ENCODE data around the gene SMS.

SMS gene

DNA sequence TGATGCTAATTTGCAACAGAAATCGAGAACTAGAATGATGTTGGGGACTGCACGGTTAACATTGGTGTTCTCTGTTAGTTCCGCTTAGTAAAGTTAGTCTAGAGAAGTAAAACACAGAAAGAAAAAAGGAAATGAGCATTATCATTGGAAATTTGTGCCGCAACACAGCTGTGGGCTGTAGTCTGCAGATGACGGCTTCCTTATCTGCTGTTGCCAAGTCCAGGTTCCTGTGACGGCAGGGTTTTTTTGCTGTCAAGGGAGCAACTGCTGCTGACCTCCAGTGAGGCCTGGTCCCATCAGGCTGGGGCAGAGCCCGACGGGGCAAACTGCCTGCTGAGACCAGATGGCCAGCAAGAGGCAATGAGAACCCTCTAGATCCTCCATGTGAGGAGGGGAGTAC is 52.8 kb downstream of the SMS start:
- no peak overlapping the region for H3K27ac ChIP-seq (ENCODE audit: low read depth, low read length)
- no peaks in the 10 kb centered on the region for H3K9me3 ChIP-seq (ENCODE audit: insufficient read depth, low read length)
- H2AFZ ChIP-seq (ENCODE audit: low read depth, low read length, severe bottlenecking), result no peak overlapping the region
- H3K4me2 ChIP-seq (ENCODE audit: low read depth, low read length, poor library complexity, severe bottlenecking), result no peak overlapping the region
- no peak overlapping the region for H3K4me3 ChIP-seq (ENCODE audit: insufficient read depth, low read length, poor library complexity, severe bottlenecking)
- H3K27me3 ChIP-seq (ENCODE audit: low read length), result no peaks in the 10 kb centered on the region
- no peaks in the 10 kb centered on the region for H3K79me2 ChIP-seq (ENCODE audit: insufficient read depth, low read length)
- TF ChIP-seq, protein P1, sequence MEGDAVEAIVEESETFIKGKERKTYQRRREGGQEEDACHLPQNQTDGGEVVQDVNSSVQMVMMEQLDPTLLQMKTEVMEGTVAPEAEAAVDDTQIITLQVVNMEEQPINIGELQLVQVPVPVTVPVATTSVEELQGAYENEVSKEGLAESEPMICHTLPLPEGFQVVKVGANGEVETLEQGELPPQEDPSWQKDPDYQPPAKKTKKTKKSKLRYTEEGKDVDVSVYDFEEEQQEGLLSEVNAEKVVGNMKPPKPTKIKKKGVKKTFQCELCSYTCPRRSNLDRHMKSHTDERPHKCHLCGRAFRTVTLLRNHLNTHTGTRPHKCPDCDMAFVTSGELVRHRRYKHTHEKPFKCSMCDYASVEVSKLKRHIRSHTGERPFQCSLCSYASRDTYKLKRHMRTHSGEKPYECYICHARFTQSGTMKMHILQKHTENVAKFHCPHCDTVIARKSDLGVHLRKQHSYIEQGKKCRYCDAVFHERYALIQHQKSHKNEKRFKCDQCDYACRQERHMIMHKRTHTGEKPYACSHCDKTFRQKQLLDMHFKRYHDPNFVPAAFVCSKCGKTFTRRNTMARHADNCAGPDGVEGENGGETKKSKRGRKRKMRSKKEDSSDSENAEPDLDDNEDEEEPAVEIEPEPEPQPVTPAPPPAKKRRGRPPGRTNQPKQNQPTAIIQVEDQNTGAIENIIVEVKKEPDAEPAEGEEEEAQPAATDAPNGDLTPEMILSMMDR (IDR thresholded peaks at IDR 0.05; ENCODE audit: insufficient read depth, low read length, poor library complexity, severe bottlenecking), result no peak
- TF ChIP-seq EZH2phosphoT487 (conservative IDR thresholded peaks at IDR 0.05; ENCODE audit: low read length), result no peak
- H3K9me2 ChIP-seq (replicated peaks; ENCODE audit: insufficient read depth, low read length), result no peaks in the 10 kb centered on the region
- no peaks in the 10 kb centered on the region for H3K36me3 ChIP-seq (ENCODE audit: low read length)
- no peaks in the 10 kb centered on the region for H4K20me1 ChIP-seq (ENCODE audit: low read depth, low read length)
- H3F3A ChIP-seq (ENCODE audit: insufficient read depth), result no peaks in the 10 kb centered on the region
- H3K9ac ChIP-seq (ENCODE audit: low read length), result no peak overlapping the region

DNA sequence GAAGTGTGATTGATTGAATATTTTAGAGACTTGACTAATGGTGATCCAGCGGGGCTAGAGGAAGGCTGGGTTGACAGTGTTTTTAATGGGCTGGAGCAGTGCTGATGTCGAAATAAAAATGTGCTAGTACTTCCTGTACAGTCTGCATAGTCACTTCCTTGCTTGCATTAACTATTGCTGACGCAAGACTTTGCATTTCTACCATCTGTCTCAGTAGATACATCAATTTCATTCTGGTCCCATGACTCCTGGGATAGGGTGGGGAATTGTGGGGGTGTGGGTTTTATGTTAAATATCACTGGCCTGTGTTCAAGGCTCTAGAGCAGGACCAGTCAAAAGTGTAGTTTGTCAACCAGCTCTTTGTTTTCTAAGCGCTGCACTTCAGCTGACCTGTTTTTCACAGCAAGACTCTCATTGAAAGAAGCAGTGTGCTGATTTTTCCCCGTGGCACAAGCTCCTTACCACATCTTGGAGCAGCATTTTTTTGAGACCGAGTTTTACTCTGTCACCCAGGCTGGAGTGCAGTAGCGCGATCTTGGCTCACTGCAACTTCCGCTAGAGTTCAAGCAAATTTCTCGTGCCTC is 56.5 kb downstream of the SMS start:
- no peaks in the 10 kb centered on the region for H3F3A ChIP-seq (ENCODE audit: insufficient read depth)
- no peaks in the 10 kb centered on the region for H3K27me3 ChIP-seq (ENCODE audit: low read length)

DNA sequence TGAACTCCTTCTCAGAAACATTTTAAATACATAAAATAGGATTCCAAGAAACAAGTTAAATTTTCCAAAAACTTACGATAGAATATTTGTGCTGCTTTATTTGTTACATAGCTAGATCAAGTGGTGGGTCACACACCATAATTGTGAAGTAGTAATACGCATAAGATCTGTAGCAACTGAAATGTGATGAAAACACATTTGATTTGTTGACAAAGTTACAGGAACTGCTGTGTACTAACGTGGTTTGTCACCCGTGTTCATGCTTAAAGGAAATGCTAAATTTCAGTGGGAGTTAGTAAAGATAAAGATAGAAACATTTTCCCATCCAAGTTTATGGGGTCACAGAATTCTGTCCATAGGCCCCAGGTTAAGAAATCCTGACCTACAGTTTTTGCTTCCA is 57.5 kb downstream of the SMS start:
- Histone ChIP-seq H3K4me2 (ENCODE audit: low read depth, low read length, poor library complexity, severe bottlenecking) (no peak overlapping the region), H3K9me3 (ENCODE audit: insufficient read depth, low read length) (no peaks in the 10 kb centered on the region), H3K36me3 (ENCODE audit: low read length) (no peaks in the 10 kb centered on the region), H3K9ac (ENCODE audit: low read length) (no peak overlapping the region), H3K27me3 (ENCODE audit: low read length) (no peaks in the 10 kb centered on the region), H3K4me3 (ENCODE audit: insufficient read depth, low read length, poor library complexity, severe bottlenecking) (no peak overlapping the region), H4K20me1 (ENCODE audit: low read depth, low read length) (no peaks in the 10 kb centered on the region), H3K9me2 (replicated peaks; ENCODE audit: insufficient read depth, low read length) (no peaks in the 10 kb centered on the region), H3K27ac (ENCODE audit: low read depth, low read length) (no peak overlapping the region), H3F3A (ENCODE audit: insufficient read depth) (no peaks in the 10 kb centered on the region), H2AFZ (ENCODE audit: low read depth, low read length, severe bottlenecking) (no peak overlapping the region), H3K79me2 (ENCODE audit: insufficient read depth, low read length) (no peaks in the 10 kb centered on the region)
- TF ChIP-seq, protein P1 (IDR thresholded peaks at IDR 0.05; ENCODE audit: insufficient read depth, low read length, poor library complexity, severe bottlenecking), result no peak
- no peak for TF ChIP-seq EZH2phosphoT487 (conservative IDR thresholded peaks at IDR 0.05; ENCODE audit: low read length)

More for the DNA sequence above, 56.5 kb downstream of the SMS start:
- TF ChIP-seq EZH2phosphoT487 (conservative IDR thresholded peaks at IDR 0.05; ENCODE audit: low read length), result no peak
- TF ChIP-seq, protein P1 (IDR thresholded peaks at IDR 0.05; ENCODE audit: insufficient read depth, low read length, poor library complexity, severe bottlenecking), result no peak
- Histone ChIP-seq H3K79me2 (ENCODE audit: insufficient read depth, low read length) (no peaks in the 10 kb centered on the region), H3K4me3 (ENCODE audit: insufficient read depth, low read length, poor library complexity, severe bottlenecking) (no peak overlapping the region), H3K9me3 (ENCODE audit: insufficient read depth, low read length) (no peaks in the 10 kb centered on the region), H3K9me2 (replicated peaks; ENCODE audit: insufficient read depth, low read length) (no peaks in the 10 kb centered on the region), H3K9ac (ENCODE audit: low read length) (no peak overlapping the region), H3K36me3 (ENCODE audit: low read length) (no peaks in the 10 kb centered on the region), H2AFZ (ENCODE audit: low read depth, low read length, severe bottlenecking) (no peak overlapping the region), H3K4me2 (ENCODE audit: low read depth, low read length, poor library complexity, severe bottlenecking) (no peak overlapping the region), H4K20me1 (ENCODE audit: low read depth, low read length) (no peaks in the 10 kb centered on the region), H3K27ac (ENCODE audit: low read depth, low read length) (no peak overlapping the region)
